Measurements from ENCODE around the gene C3orf70.

Gene C3orf70

DNA sequence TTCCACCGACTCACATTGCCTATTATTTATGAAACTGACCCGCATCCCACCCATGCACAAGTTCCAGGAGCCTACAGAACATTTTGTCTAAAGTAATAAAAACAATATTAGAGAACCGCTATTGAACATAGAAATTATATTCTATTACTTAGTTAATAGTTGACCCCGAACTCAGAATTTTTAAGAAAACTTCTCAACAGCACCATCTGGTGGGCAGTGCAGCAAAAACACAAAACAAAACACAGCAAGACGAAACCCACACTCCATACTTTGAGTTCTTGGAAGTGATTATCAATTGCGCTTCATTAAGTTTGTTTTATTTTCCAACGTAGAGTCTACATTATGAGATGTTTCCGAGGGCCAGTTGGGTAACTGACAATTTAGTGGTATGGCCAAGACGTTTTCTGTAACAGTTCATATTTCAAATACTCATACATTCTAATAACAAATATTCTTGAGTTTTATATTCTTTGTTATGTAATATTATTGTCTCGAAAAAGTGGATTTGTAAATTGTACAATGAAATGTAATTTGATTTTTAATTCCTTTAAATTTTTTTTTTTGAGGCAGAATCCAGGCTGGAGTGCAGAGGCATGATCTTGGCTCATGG is 24.0 kb upstream of the C3orf70 start:
- Histone ChIP-seq H4K20me1 (ENCODE audit: insufficient read depth, low read length) (no peaks in the 10 kb centered on the region), H3K4me1 (ENCODE audit: low read length) (peaks cover 22% of the 10 kb centered on the region), H3K9me3 (ENCODE audit: insufficient read depth, low read length) (no peaks in the 10 kb centered on the region), H3K79me2 (ENCODE audit: low read length) (no peaks in the 10 kb centered on the region), H3K27ac (ENCODE audit: low read length) (no peak overlapping the region), H3K27me3 (ENCODE audit: low read depth, low read length) (peaks cover 4% of the 10 kb centered on the region; the same call in 1 of the 2 replicates), H3K4me2 (ENCODE audit: low read length) (peak overlapping the region; percentile 81), H3K4me3 (ENCODE audit: low read length) (peak overlapping the region; percentile 48), H3K9ac (ENCODE audit: low read length) (no peak overlapping the region), H3K36me3 (replicated peaks; ENCODE audit: low read depth, low read length) (no peaks in the 10 kb centered on the region), H2AFZ (ENCODE audit: low read depth, low read length) (peak overlapping the region; percentile 100; the same call in 1 of the 2 replicates)
- TF ChIP-seq, protein P1, sequence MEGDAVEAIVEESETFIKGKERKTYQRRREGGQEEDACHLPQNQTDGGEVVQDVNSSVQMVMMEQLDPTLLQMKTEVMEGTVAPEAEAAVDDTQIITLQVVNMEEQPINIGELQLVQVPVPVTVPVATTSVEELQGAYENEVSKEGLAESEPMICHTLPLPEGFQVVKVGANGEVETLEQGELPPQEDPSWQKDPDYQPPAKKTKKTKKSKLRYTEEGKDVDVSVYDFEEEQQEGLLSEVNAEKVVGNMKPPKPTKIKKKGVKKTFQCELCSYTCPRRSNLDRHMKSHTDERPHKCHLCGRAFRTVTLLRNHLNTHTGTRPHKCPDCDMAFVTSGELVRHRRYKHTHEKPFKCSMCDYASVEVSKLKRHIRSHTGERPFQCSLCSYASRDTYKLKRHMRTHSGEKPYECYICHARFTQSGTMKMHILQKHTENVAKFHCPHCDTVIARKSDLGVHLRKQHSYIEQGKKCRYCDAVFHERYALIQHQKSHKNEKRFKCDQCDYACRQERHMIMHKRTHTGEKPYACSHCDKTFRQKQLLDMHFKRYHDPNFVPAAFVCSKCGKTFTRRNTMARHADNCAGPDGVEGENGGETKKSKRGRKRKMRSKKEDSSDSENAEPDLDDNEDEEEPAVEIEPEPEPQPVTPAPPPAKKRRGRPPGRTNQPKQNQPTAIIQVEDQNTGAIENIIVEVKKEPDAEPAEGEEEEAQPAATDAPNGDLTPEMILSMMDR (IDR thresholded peaks at IDR 0.05; ENCODE audit: low read depth, low read length), result peak; percentile 85
- no peak for TF ChIP-seq EZH2phosphoT487 (IDR thresholded peaks at IDR 0.05; ENCODE audit: low read depth)

DNA sequence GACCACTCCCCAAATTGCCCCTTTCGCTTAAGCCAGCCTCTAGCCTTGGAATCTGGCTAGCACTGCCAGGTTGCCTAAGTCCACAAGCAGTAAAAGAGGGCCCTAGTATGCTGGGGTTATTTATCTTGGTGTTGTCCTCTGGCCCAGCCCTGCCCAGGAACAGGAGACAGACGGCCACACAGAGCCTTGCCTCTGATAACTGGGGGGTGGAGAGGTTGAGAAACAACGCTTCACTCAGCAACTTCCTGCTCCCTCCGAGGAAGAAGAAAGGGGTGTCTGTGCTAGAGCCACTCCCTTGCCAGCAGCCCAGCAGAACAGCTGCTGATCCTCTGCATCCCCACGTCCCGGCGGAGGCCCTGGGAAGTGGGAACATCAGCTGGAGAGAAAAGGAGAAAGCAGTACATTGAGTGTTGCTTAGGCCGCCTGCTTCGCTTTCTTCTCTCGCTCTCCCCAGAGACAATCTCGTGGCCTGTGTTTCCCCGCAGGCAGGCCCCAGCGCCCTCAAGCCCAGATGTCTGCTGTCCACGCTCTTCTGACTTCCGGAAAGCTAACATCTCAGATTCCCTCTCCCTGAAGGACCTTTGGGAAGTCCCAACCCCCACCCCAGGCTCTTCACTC is 22.6 kb upstream of the C3orf70 start:
- Histone ChIP-seq H3K9me3 (ENCODE audit: insufficient read depth, low read length) (no peaks in the 10 kb centered on the region), H3K79me2 (ENCODE audit: low read length) (no peaks in the 10 kb centered on the region), H3K9ac (ENCODE audit: low read length) (peak overlapping the region; percentile 45), H3K4me2 (ENCODE audit: low read length) (peak overlapping the region; percentile 81), H3K4me3 (ENCODE audit: low read length) (peak overlapping the region; percentile 65), H3K27ac (ENCODE audit: low read length) (0 out of 2 replicates have a peak overlapping the region, but pooled peaks have one; percentile 2), H2AFZ (ENCODE audit: low read depth, low read length) (peak overlapping the region; percentile 100), H3K36me3 (replicated peaks; ENCODE audit: low read depth, low read length) (no peaks in the 10 kb centered on the region), H4K20me1 (ENCODE audit: insufficient read depth, low read length) (no peaks in the 10 kb centered on the region), H3K4me1 (ENCODE audit: low read length) (peaks cover 22% of the 10 kb centered on the region), H3K27me3 (ENCODE audit: low read depth, low read length) (peaks cover 4% of the 10 kb centered on the region; the same call in 1 of the 2 replicates)
- TF ChIP-seq EZH2phosphoT487 (IDR thresholded peaks at IDR 0.05; ENCODE audit: low read depth), result no peak
- TF ChIP-seq, protein P1 (IDR thresholded peaks at IDR 0.05; ENCODE audit: low read depth, low read length), result no peak

DNA sequence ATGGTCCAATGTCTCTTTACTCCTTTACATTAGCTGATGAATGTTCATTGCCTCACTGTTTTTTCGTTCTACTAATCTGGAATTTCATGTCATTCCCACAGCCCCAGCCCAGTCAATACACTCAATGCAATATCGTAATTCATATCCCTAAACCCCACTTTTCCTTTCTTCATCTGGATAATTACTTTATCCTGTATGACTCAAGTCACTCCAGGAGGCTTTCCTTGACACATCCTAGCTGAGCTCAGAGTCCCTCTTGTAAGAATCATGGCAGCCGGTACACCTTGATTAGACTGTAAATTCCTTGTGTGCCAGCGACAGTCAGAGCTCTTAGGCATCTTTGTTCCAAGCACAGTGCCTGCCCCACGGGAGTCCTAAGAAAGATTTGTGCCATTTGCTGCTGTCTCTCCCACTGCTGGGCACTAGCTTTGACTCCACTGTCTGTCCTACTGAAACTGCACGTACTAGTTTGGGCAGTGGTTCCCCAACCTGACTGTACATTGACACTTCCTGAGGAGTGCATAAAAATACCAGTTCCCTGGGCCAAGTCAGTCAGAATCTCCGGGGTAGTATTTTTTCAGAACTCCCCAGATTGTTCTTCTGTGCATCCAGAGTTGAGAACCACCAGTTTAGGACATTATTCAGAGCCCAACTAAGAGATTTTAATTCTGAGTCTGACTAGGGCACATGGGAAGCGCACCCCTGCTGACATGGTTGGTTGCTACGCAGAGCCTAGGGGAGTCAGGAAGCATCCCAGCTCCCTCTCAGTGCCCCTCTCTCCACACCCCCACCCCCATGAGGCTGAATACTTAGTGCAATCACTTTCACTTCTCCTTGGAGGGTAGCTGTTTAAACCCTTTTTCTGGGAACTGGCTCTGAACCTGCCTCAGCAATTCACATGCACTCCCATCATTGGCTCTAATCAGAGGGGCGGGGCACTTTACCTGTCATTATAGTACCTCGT is 19.5 kb upstream of the C3orf70 start:
- no peaks in the 10 kb centered on the region for H3K36me3 ChIP-seq (replicated peaks; ENCODE audit: low read depth, low read length)
- TF ChIP-seq EZH2phosphoT487 (IDR thresholded peaks at IDR 0.05; ENCODE audit: low read depth), result no peak
- TF ChIP-seq, protein P1 (IDR thresholded peaks at IDR 0.05; ENCODE audit: low read depth, low read length), result no peak
- no peak overlapping the region for H3K27ac ChIP-seq (ENCODE audit: low read length)
- H3K4me1 ChIP-seq (ENCODE audit: low read length), result peaks cover 22% of the 10 kb centered on the region
- H3K27me3 ChIP-seq (ENCODE audit: low read depth, low read length), result peaks cover 4% of the 10 kb centered on the region; the same call in 1 of the 2 replicates
- no peak overlapping the region for H3K9ac ChIP-seq (ENCODE audit: low read length)
- H3K4me2 ChIP-seq (ENCODE audit: low read length), result no peak overlapping the region
- no peaks in the 10 kb centered on the region for H3K79me2 ChIP-seq (ENCODE audit: low read length)
- H3K4me3 ChIP-seq (ENCODE audit: low read length), result no peak overlapping the region
- no peak overlapping the region; the same call in 1 of the 2 replicates for H2AFZ ChIP-seq (ENCODE audit: low read depth, low read length)
- H3K9me3 ChIP-seq (ENCODE audit: insufficient read depth, low read length), result no peaks in the 10 kb centered on the region
- no peaks in the 10 kb centered on the region for H4K20me1 ChIP-seq (ENCODE audit: insufficient read depth, low read length)
